WERI-Rb-1 (cell line): ENCODE data around the gene BCAS3.

Experiments used
- DNase-seq: peaks from one replicate; pipeline ENCODE4 v3.0.0-alpha.2; 2020
- H3K27ac ChIP-seq: fragments of 250-450 bp; sonication (Bioruptor Pico); 2 replicates; pipeline ENCODE4 v1.5.1; 2020; ENCODE audit warnings: mild to moderate bottlenecking, moderate library complexity
- H3K27me3 ChIP-seq: fragments of 250-450 bp; sonication (Bioruptor Pico); 2 replicates; pipeline ENCODE4 v1.5.1; 2021; ENCODE audit warnings: mild to moderate bottlenecking, low read depth, moderate library complexity; ENCODE audit not compliant: insufficient read depth, severe bottlenecking
- H3K36me3 ChIP-seq: fragments of 250-450 bp; sonication (Bioruptor Pico); 2 replicates; pipeline ENCODE4 v1.5.1; 2020; ENCODE audit warnings: mild to moderate bottlenecking, moderate library complexity
- H3K4me3 ChIP-seq: 2 replicates; pipeline ENCODE4 v1.5.1; 2011; ENCODE audit warnings: low read depth, mild to moderate bottlenecking, control low read depth, low read length
- H3K9me3 ChIP-seq: fragments of 250-450 bp; sonication (Bioruptor Pico); 2 replicates; pipeline ENCODE4 v1.5.1; 2021; ENCODE audit warnings: mild to moderate bottlenecking, moderate library complexity; ENCODE audit not compliant: severe bottlenecking
- TF ChIP-seq, protein P1 (sequence below): IDR thresholded peaks from 2 replicates; pipeline ENCODE4 v1.5.1; 2011; ENCODE audit warnings: low read depth, mild to moderate bottlenecking, control low read depth, inconsistent platforms, low read length

The BCAS3 gene

DNA sequence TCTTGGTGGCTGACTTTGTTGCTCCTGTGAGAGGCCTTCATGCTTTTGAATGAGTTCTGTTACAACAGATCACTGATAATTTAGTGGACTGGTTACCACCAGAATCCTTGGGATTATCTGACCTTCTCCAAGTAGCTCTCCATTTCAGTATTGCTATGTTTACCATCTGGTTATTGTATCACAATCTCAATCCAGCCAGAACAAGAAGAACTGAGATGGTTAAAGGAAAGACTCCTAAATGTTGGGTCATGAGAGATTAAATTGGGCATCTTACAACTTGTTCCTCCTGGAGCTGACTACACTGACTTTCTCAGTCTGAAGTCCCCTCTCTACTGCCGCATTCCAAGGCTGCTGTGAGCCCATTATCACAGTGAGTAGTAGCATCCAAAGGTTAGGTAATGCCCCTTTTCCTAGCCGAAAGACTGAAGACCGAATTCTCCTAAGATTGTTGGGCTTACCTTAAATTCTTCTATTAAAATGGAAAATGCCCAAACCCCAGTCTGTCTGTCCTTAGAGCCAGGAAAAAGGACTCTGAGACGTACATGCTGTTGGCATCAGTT, 540.3 kb downstream of the BCAS3 start:
- H3K9me3 ChIP-seq = no peaks in the 10 kb centered on the region
- H3K4me3 ChIP-seq = no peak overlapping the region
- no peak for DNase-seq
- no peaks in the 10 kb centered on the region for H3K27me3 ChIP-seq
- H3K27ac ChIP-seq = no peak overlapping the region
- no peaks in the 10 kb centered on the region for H3K36me3 ChIP-seq
- TF ChIP-seq, protein P1, sequence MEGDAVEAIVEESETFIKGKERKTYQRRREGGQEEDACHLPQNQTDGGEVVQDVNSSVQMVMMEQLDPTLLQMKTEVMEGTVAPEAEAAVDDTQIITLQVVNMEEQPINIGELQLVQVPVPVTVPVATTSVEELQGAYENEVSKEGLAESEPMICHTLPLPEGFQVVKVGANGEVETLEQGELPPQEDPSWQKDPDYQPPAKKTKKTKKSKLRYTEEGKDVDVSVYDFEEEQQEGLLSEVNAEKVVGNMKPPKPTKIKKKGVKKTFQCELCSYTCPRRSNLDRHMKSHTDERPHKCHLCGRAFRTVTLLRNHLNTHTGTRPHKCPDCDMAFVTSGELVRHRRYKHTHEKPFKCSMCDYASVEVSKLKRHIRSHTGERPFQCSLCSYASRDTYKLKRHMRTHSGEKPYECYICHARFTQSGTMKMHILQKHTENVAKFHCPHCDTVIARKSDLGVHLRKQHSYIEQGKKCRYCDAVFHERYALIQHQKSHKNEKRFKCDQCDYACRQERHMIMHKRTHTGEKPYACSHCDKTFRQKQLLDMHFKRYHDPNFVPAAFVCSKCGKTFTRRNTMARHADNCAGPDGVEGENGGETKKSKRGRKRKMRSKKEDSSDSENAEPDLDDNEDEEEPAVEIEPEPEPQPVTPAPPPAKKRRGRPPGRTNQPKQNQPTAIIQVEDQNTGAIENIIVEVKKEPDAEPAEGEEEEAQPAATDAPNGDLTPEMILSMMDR = no peak

DNA sequence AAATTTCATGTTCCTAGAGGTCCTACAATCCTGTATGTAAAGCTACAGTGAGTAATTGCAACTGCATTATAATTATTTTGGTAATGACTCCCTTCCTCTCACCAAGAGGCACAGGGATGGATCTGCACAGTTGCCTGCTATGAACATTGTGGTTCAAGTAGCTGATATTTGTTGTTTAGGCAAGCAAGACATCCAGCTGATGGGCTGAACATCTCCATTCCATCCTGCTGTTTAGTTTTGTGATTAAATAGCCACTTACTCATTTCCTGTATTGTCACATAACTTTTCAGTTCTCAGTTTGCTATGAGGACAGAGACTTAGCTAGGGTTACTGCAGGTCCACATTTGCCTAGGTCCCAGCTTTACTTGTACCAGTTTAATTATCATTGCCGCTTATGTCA, 540.8 kb downstream of the BCAS3 start:
- TF ChIP-seq, protein P1 = no peak
- Histone ChIP-seq H3K9me3 (no peaks in the 10 kb centered on the region), H3K36me3 (no peaks in the 10 kb centered on the region), H3K4me3 (no peak overlapping the region), H3K27ac (no peak overlapping the region), H3K27me3 (no peaks in the 10 kb centered on the region)
- DNase-seq = no peak

DNA sequence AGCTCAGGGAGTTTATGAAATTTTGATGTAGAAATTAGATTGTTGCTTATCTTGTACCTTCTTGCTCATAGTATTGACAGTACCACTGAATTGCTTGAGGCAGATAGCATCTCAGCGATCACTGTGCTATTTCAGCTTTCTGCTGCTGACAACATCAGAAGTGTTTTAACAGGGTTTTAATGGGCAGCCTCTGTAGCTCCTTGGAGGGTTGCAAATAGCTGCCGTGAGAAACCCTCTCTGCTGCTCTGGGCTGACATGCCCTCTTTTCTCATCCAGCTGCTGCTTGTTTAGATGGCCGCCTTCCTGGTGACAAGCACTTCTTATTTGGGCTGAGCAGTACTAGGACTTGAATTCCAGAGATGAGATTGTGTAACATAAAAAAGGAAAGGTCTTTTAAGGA, 541.8 kb downstream of the BCAS3 start:
- Histone ChIP-seq H3K9me3 (no peaks in the 10 kb centered on the region), H3K27me3 (no peaks in the 10 kb centered on the region), H3K36me3 (no peaks in the 10 kb centered on the region), H3K27ac (no peak overlapping the region), H3K4me3 (no peak overlapping the region)
- TF ChIP-seq, protein P1 = no peak
- no peak for DNase-seq

GRCh38 chr17:61221181-61221580, 543.5 kb downstream of the BCAS3 start:
- Histone ChIP-seq H3K27me3 (no peaks in the 10 kb centered on the region), H3K27ac (no peak overlapping the region), H3K9me3 (no peaks in the 10 kb centered on the region), H3K4me3 (no peak overlapping the region), H3K36me3 (no peaks in the 10 kb centered on the region)
- DNase-seq = no peak
- TF ChIP-seq, protein P1 = no peak

DNA sequence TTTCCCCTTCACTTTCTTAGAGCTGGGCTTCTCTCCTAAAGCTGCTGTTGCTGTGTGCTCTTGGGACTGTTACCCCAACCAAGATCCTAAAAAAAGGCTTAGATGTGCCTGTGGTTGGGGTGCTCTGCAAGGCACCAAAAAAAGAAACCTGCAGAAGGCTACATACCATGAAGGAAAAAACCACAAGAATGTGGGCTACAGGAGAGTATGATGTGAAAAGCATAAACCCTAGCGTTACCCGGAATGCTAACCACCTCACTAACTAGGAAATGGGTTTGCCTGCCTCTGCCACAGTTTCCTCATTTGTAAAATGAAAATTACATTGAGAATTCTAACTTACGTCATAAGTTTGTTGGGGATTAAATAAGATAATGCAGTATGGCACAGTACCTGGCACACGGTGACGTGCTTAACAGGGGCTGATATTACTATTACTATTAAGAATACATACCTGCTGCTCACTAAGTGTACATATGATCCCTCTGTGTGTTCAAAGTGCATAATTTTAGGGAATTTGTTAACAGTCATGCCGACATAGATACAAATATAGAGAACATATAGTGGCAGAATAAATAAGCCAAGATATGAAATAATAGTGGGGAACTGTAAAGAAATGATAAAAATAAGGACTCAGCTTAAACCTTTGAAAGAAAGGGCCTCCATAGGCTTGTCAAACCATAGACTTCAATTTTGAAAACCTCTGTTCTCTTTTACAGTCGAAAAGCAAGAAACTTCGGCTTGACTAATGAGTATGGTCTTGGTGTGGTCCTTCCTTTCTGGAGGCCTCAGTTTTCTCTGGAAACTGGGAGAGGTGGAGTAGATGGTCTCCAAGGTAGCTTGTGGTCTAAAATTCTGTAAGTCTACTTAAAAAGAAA, 544.2 kb downstream of the BCAS3 start:
- Histone ChIP-seq H3K36me3 (no peaks in the 10 kb centered on the region), H3K4me3 (no peak overlapping the region), H3K27me3 (no peaks in the 10 kb centered on the region), H3K27ac (no peak overlapping the region), H3K9me3 (no peaks in the 10 kb centered on the region)
- TF ChIP-seq, protein P1 = no peak
- no peak for DNase-seq

- Histone ChIP-seq H3K4me3 (no peak overlapping the region), H3K27ac (no peak overlapping the region), H3K9me3 (no peaks in the 10 kb centered on the region), H3K27me3 (no peaks in the 10 kb centered on the region), H3K36me3 (no peaks in the 10 kb centered on the region)
- no peak for DNase-seq
- TF ChIP-seq, protein P1 = no peak
Observed at GRCh38 chr17:61223725-61224124, 546.1 kb downstream of the BCAS3 start.
